Activated CD4-positive, alpha-beta T cell treated with anti-CD3 and anti-CD28 coated beads, Interleukin-2, Interleukin-4, amounts not matched to agents 100 ng/mL and 50 ng/mL, durations not matched to agents 16 hours and 8 hours (primary cell): Measurements from ENCODE around the gene WDR64.

Experiments
- DNase-seq: peaks from one replicate; pipeline ENCODE4 v3.0.0-alpha.2; 2020; ENCODE audit warnings: low spot score

The WDR64 gene

DNA sequence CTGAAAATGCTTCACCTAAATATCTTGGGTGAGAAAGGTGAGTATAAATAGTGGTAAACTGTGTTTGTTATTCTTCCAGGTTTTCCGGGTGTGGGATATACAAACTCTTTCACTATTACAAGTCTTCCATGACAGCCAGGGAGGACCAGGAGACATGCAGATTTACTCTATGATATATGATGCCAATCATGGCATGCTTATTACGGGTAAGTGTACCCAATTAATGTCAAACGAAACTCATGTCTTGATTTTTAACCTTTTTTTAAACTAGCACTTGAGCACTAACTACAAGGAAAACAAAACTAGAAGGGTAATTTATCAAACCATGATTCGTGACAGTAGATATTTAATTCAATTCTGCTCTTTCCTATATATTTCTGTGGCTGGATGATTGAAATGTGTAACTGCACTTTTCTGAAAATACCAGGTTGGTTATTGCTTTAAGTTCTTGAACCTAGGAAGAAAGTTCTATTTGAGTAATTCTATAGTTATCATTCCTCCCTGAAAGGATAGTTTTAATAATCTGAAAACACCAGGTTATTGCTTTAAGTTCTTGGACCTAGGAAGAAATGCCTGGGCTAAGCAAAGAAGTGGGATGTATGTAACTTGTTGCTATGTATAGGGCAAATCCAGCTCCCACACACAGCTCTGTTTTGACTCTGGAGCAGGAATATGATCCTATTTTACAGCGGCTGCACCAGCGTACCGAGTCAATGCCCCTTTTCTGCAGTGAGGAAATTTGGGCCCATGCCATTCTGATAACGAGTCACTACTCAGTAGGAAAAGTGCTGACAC is 86.4 kb downstream of the WDR64 start:
- no peak for DNase-seq

GRCh38 chr1:241742084-241742483 is 90.0 kb downstream of the WDR64 start:
- DNase-seq, result no peak

DNA sequence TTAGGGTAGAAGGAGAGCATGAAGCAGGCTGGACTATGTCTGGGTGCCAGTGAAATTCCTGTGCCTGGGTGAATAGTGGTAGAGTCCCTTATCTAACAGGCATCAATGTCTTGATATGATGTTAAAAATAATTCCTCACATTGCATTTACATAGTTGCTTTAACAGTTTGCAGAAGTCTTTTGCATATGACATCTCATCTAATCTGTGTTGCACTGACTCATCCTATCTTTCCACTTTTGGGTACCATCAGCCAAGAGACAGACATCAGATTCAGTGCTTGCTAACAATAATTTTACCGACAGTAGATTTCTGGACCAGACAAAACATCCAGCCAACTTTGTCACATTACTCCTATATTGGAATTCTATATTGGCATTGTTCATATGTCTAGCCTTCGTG is 92.5 kb downstream of the WDR64 start:
- DNase-seq, result no peak

DNA sequence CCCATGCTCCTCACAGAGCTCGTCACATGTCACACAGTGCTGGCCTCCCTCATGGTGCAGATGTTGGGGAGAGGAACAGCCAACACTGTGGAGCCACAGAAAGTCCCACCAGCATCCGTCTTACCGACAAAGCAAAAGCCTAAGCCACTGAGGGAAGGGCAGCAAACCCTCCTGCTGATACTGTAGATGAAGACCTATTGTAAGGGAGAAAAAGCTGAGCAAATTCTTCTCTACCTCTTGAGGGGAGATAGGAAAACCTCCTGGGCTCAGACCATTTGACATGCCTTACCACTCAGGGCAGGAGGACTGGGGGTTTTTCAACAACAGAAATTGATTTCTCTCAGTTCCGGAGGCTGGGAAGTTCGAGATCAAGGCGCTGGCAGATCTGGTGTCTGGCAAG is 95.9 kb downstream of the WDR64 start:
- no peak for DNase-seq

DNA sequence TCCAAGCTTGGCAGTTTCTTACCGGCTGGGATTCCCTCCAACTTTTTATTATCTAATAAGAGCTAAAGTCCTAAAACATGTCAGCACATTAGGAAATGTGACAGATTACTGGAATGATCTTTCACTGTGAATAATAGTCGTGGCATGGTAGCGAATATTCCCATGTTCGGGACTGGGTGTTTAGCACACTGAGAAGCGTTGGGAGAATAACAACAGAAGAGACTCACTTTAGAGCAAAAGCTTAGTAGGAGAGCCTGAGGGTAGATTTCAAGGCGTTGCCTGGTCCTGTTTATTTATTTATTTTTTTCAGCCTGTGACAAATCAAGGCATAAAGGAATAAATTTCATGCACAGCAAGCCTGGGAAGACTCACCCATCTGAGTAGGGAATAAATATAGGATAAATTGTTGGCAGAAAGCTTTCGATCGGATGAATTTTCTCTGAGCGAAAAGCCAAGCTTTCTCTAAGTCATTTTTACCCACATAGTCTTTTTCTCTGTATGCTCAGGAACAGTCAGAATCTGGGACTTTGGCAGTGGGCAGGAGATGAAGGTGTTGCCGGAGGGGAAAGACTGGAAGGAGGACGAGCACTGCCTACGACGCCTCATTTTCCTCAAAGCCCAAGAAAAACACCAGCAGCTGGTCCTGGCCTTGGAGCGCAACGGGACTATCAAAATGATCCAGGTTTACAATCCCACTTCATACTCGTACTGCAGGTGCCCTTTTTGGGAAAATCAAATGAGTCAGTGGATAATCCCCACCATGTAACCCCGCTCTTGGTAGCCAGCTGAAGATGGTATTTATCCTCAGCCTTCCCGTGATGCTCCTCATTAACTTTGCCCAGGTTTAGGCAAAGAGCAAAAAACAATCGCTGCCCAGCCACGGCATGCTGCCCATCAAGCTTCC is 97.2 kb downstream of the WDR64 start:
- DNase-seq, result no peak

- no peak for DNase-seq
Measured at GRCh38 chr1:241749945-241750695, 98.0 kb downstream of the WDR64 start.

DNA sequence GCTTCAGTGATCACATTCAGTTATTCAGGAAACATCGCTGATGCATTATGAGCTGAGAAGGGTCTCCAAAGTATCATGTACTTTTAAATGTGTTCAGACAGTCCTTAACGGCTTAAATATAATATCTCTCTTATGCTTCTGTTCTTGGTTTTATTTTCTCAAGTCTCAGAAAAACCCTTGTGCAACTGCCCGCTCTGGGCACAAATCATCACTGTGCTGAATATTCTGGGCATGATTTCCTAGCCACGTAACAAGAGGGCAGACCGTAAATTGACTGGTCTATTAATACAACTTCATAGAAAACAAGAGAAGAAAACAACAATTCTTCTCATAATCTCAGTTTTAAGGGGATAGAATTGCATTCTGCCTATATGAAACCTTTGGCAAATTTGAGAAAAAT is 99.4 kb downstream of the WDR64 start:
- no peak for DNase-seq

- no peak for DNase-seq
Measured at GRCh38 chr1:241762713-241763339, 110.7 kb downstream of the WDR64 start.

DNA sequence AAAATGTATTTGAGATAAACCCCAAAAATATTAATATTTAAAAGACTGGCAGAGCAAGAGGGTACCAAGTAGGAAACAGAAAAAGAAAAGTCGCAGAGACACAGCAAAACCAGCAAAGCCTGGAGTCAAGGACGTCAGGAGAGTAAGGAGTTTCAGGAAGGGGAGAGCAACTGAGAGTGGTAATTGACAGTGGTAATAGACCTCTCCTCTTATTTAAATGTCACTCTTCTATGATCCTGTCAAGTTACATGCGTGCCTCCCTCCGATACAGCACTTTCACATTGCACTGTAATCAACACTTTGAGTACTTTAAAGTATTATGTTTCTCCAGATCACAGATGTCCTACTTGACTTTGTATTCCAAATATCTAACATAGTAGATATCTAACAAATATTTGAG is 113.3 kb downstream of the WDR64 start:
- DNase-seq, result no peak

GRCh38 chr1:241767737-241768136 is 115.7 kb downstream of the WDR64 start:
- no peak for DNase-seq

GRCh38 chr1:241770115-241770514 is 118.0 kb downstream of the WDR64 start:
- DNase-seq, result no peak

- DNase-seq, result no peak
Measured at GRCh38 chr1:241771117-241771516, 119.0 kb downstream of the WDR64 start.

- no peak for DNase-seq
Measured at GRCh38 chr1:241772932-241773500, 120.9 kb downstream of the WDR64 start.

GRCh38 chr1:241773991-241774390 is 121.9 kb downstream of the WDR64 start:
- no peak for DNase-seq

DNA sequence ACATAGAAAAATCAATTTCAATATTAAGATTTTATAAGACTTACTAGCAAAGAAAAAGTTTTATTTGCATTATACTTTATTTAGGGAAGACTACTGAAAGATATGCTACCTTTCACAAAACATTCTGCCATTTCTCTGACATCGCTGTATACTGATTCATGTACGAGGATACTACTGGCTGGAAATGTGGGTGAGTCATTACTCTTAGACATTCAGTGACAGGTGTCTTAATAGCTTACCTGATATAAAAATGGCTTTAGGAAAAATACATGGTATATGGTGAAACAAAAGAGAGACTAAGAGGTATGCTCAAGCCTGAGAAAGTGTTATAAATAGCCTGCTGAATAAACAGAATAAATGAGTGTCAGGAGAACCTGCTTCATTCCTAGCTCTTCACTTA is 122.9 kb downstream of the WDR64 start:
- DNase-seq, result no peak

DNA sequence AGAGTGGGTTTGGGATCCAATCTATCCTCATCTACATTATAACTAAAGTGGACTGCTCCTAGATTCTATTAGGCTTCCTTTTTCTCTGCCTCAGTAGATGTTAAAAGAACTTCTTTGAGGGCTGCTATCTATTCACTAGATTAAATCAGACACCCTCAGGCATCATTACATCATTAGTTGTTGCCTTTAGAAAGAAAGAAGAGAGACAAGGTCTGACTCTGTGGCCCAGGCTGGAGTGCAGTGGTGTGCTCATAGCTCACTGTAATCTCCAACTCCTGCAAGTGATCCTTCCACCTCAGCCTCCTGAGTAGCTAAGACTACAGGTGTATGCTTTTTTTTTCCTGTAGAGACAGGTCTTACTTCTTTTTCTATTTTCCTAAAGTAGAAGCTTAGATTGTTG is 124.8 kb downstream of the WDR64 start:
- no peak for DNase-seq

DNA sequence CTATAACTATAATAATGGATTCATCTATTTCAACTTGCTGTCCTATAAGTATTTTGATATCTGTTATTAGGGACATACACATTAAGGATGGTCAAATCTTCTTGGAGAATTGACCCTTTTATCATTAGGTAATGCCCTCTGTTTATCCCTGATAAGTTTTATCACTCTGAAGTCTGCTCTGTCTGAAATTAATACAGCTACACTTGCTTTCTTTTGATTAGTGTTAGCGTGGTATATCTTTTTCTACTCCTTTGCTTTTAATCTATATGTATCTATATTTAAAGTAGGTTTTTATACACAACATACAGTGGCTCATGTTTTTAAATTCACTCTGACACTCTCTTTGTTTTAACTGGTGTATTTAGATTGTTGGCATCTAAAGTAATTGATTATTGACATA is 126.0 kb downstream of the WDR64 start:
- DNase-seq, result no peak

DNA sequence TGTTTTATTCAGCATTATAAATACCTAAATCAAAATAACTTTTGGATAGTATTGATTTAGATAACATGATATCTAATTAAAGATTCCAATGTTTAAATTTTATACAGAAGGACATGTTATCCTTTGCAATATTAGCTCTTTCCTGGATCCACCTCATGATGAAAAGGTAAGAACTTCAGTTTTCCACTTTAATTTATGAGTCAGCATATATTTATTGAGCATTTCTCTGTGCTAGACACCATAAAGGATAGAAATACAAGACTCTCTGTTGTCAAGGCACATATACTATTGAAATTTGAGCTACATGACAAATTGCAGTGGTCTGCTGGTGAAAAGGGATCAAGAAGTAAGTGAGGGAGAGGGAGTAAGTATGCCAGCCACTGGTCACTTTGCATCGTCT is 127.8 kb downstream of the WDR64 start:
- no peak for DNase-seq

DNA sequence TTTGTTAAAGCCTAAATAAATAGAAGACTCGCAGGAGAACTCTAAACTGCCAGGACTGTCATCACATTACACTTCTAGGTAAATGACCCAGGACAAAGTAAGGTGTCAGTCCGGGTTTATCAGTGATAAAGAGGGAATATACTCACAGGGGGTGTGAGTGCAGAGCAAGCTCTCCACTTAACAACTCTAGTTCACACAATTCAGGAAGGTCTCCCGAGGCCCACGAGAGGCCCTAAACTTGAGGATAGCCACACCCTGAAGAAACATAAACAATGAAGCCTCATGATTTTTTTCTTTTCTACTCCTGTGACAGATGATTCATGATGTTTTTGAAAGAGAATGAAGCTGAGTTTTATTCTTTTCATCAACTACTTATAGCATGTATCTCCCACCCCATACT is 130.3 kb downstream of the WDR64 start:
- no peak for DNase-seq

DNA sequence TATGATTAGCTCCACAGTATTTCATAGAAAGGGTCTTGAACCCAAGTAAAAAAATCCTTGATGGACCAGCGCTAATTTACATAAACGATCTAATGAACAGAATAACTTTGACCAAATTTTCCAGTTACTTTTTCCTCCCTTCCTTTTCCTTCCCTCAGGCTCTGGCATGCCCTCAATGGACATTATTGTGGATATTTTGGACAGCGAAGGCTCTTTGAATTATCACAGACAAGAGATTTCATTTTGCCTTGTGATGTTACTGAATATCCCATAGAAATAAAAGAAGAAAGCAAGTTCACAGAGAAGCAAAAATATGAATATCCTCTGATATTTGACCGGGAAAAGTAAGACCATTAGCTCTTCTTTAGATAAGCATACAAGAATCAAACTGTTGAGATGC is 135.6 kb downstream of the WDR64 start:
- no peak for DNase-seq

DNA sequence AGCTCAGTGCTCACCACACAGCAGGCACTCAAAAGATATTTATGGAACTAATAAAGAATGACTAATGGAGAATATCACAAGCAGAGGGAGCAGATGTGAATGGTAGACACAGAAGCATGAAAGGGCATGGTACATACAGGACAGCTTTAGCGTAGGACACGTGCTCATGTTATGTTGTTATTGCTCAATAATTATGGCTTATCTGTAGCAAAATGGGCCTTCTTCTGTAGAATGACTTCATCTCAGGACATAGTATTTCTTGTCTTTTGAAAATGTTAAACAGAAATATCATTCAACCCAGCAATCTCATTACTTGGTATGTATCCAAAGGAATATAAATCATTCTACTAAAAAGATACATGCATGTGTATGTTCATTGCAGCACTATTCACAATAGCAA is 137.0 kb downstream of the WDR64 start:
- DNase-seq, result no peak

DNA sequence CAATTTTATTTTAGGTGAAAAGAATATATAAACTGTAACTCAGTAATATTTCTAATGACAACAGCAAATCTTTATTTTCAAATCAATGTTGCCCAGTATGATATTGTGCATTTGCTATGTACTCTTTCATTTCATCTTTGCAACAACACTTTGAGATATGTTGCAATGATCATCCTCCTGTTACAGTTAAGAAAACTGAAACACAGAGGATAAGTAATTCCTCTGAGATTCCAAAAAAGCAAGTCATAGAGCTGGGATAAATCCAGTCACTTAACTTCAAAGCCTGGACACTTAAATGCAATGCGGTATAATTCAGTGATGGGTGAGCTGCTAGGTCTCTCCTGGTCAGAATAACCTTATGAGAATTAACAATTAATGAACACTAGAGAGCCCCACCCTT is 147.3 kb downstream of the WDR64 start:
- no peak for DNase-seq
